Measurements from ENCODE around the gene ALX3. TPM values are rescaled to one million over a fixed set of nuclear protein-coding genes. Genes with fewer than 3 reads are reported as not detected.

The ALX3 gene
- total and polyA plus RNA-seq, 2 of the 8 experiments (the other 6 are each of a cell fraction or from before 2014, with no cell fraction given), result 0.20 TPM; not detected in 1

- Histone ChIP-seq H3K4me2 (ENCODE audit: insufficient read depth in 1 of 2, low read depth in 2 of 2, low read length in 2 of 2) (no peak overlapping the region), H3K79me1 (ENCODE audit: low read depth, low read length) (no peaks in the 10 kb centered on the region), H3K79me2 (ENCODE audit: control insufficient read depth in 1 of 2, insufficient read depth in 2 of 2, low read length in 2 of 2) (no peaks in the 10 kb centered on the region), H2BK120ac (replicated peaks; ENCODE audit: low read depth, low read length) (no peak overlapping the region), H4K5ac (ENCODE audit: insufficient read length, low read depth, low read length) (no peak overlapping the region), H3K14ac (ENCODE audit: insufficient read length) (no peak overlapping the region), H3K4me1 (replicated peaks in 1 of 4; ENCODE audit: control insufficient read depth in 3 of 4, insufficient read depth in 4 of 4, low read length in 3 of 4) (peaks cover 0 to 12% (median 3%) of the 10 kb centered on the region in 4 experiments; a peak in 4 of 7 replicates), H3K4me3 (ENCODE audit: extremely low read depth in 1 of 4, insufficient read depth in 2 of 4, low read depth in 3 of 4, low read length in 4 of 4) (no peak overlapping the region), H2BK5ac (ENCODE audit: low read depth, low read length) (no peak overlapping the region), H2BK12ac (ENCODE audit: low read depth, low read length) (no peak overlapping the region), H3K27me3 (replicated peaks in 1 of 4; ENCODE audit: control insufficient read depth in 3 of 4, extremely low read depth in 1 of 4, insufficient read depth in 3 of 4, low read length in 3 of 4) (peaks cover 22 to 39% (median 30%) of the 10 kb centered on the region in 4 experiments), H4K8ac (ENCODE audit: extremely low read depth, insufficient read depth, low read length) (no peak overlapping the region), H3K27ac (ENCODE audit: low read depth, low read length) (no peak overlapping the region), H2AK5ac (ENCODE audit: low read depth, low read length) (no peak overlapping the region), H3K23ac (ENCODE audit: insufficient read length) (no peak overlapping the region), H3K4ac (replicated peaks; ENCODE audit: insufficient read length, low read depth, low read length) (no peak overlapping the region), H3K23me2 (ENCODE audit: low read depth, low read length) (0 out of 2 replicates have a peak, but pooled peaks cover under 1% of the 10 kb centered on the region), H3K9ac (replicated peaks in 1 of 4; ENCODE audit: extremely low read depth in 1 of 4, low read depth in 3 of 4, low read length in 3 of 4) (no peak overlapping the region), H2BK15ac (ENCODE audit: low read length) (no peak overlapping the region), H2AFZ (ENCODE audit: low read length) (no peak overlapping the region), H2BK20ac (ENCODE audit: low read length) (no peak overlapping the region), H3K18ac (ENCODE audit: extremely low read depth, low read length) (peak overlapping the region; percentile 66; the same call in 1 of the 2 replicates), H4K91ac (replicated peaks; ENCODE audit: insufficient read length, low read length) (no peak overlapping the region), H3K36me3 (ENCODE audit: control insufficient read depth in 2 of 4, insufficient read depth in 4 of 4, low read length in 3 of 4) (no peaks in the 10 kb centered on the region), H4K20me1 (replicated peaks in 1 of 2; ENCODE audit: control insufficient read depth in 1 of 2, insufficient read depth in 2 of 2, low read length in 2 of 2) (peaks cover 2 to 7% of the 10 kb centered on the region in 2 experiments), H3K9me3 (ENCODE audit: insufficient read depth in 2 of 2, low read depth in 1 of 2, low read length in 1 of 2) (no peaks in the 10 kb centered on the region), H3K56ac (replicated peaks; ENCODE audit: insufficient read length, low read depth, low read length) (no peak overlapping the region)
- TF ChIP-seq RFX5 (IDR thresholded peaks at IDR 0.05; ENCODE audit: borderline replicate concordance, low read depth, low read length), result no peak
- TF ChIP-seq JUND (IDR thresholded peaks at IDR 0.05; ENCODE audit: low read length), result no peak
- no peak for TF ChIP-seq MAFK (IDR thresholded peaks at IDR 0.05; ENCODE audit: low read depth, low read length)
- no peak for DNase-seq (ENCODE audit: low read depth in 1 of 2, low spot score in 2 of 2)
- CTCF ChIA-PET (ENCODE audit: partially characterized antibody), result interaction anchor here (0.7 to 52.4 kb wide), 12 partner anchors 8 to 406 kb away, joined by 3 to 1450 read pairs (median 4); partner anchors contain the start of genes ALX3, STRIP1 and UBL4B
- no peak for FAIRE-seq
- 67% methylated on average over 7 of the region's 7 CpGs; no CpG with 5 or more reads in 1 of the 2 experiments for WGBS, 2 experiments (ENCODE audit: extremely low coverage in 1 of 2, insufficient coverage in 1 of 2, insufficient read length in 1 of 2, insufficient replicate concordance in 2 of 2, low coverage in 1 of 2, low lambda C conversion rate in 2 of 2, missing lambda C conversion rate in 1 of 2)
- POLR2A ChIA-PET (ENCODE audit: partially characterized antibody), result interaction anchor here (2.6 kb wide), 1 partner anchor 22 kb away, joined by 10 read pairs; no protein-coding TSS in a partner anchor
Observed at GRCh38 chr1:110089561-110090275, 19.2 kb upstream of the ALX3 start.

Data from H1 (cell line).